T-helper 2 cell treated with Interferon-gamma antibody and Interleukin-4, amounts not matched to agents 5 μg/mL and 100 μg/mL, for 36 hours (primary cell): ENCODE data around the gene SLC1A2.

Source experiments
- DNase-seq: peaks from one replicate; pipeline ENCODE4 v3.0.0; 2021; ENCODE audit warnings: low spot score
- H3K27ac Mint-ChIP-seq: one replicate; pipeline ENCODE4 v1.8.0; 2021; ENCODE audit warnings: mild to moderate bottlenecking, mixed read lengths
- H3K27me3 Mint-ChIP-seq: one replicate; pipeline ENCODE4 v1.8.0; 2021; ENCODE audit warnings: low read depth, mixed read lengths
- H3K36me3 Mint-ChIP-seq: one replicate; pipeline ENCODE4 v1.8.0; 2021; ENCODE audit warnings: low read depth, mixed read lengths
- H3K4me1 Mint-ChIP-seq: one replicate; pipeline ENCODE4 v1.8.0; 2021; ENCODE audit warnings: low read depth, mixed read lengths
- H3K4me3 Mint-ChIP-seq: one replicate; pipeline ENCODE4 v1.8.0; 2022; ENCODE audit warnings: mild to moderate bottlenecking, moderate library complexity, mixed read lengths
- H3K9me3 Mint-ChIP-seq: one replicate; pipeline ENCODE4 v1.8.0; 2021; ENCODE audit warnings: mixed read lengths

SLC1A2 gene

GRCh38 chr11:35419184-35419829 is at the start of gene SLC1A2:
Gene SLC1A2 (minus strand): TSS chr11:35419558. CDS start chr11:35418966, 592 bp downstream.
- peaks cover 1% of the 10 kb centered on the region for H3K36me3 Mint-ChIP-seq
- DNase-seq, result no peak
- H3K27ac Mint-ChIP-seq, result no peak within 1 kb of the TSS
- peak within 1 kb of the TSS; percentile 57 for H3K4me3 Mint-ChIP-seq
- H3K27me3 Mint-ChIP-seq, result peaks cover 90% of the 10 kb centered on the region
- H3K4me1 Mint-ChIP-seq, result peaks cover 3% of the 10 kb centered on the region
- no peaks in the 10 kb centered on the region for H3K9me3 Mint-ChIP-seq

- H3K36me3 Mint-ChIP-seq, result no peaks in the 10 kb centered on the region
- peaks cover 17% of the 10 kb centered on the region for H3K27me3 Mint-ChIP-seq
- H3K27ac Mint-ChIP-seq, result no peak overlapping the region
- H3K9me3 Mint-ChIP-seq, result no peaks in the 10 kb centered on the region
- no peak overlapping the region for H3K4me3 Mint-ChIP-seq
- no peak for DNase-seq
- no peaks in the 10 kb centered on the region for H3K4me1 Mint-ChIP-seq
Measured at GRCh38 chr11:35466058-35466457, 46.7 kb upstream of the SLC1A2 start.

- no peaks in the 10 kb centered on the region for H3K36me3 Mint-ChIP-seq
- no peaks in the 10 kb centered on the region for H3K4me1 Mint-ChIP-seq
- no peaks in the 10 kb centered on the region for H3K9me3 Mint-ChIP-seq
- DNase-seq, result no peak
- H3K4me3 Mint-ChIP-seq, result no peak overlapping the region
- H3K27me3 Mint-ChIP-seq, result peaks cover 17% of the 10 kb centered on the region
- H3K27ac Mint-ChIP-seq, result no peak overlapping the region
Measured at GRCh38 chr11:35464308-35464707, 45.0 kb upstream of the SLC1A2 start.

GRCh38 chr11:35463331-35463751 is 44.0 kb upstream of the SLC1A2 start:
- Mint-ChIP-seq H3K27me3 (peaks cover 13% of the 10 kb centered on the region), H3K4me1 (no peaks in the 10 kb centered on the region), H3K9me3 (no peaks in the 10 kb centered on the region), H3K36me3 (no peaks in the 10 kb centered on the region), H3K4me3 (no peak overlapping the region), H3K27ac (no peak overlapping the region)
- DNase-seq, result no peak

GRCh38 chr11:35461917-35462538 is 42.7 kb upstream of the SLC1A2 start:
- Mint-ChIP-seq H3K9me3 (no peaks in the 10 kb centered on the region), H3K27me3 (peaks cover 10% of the 10 kb centered on the region), H3K4me1 (no peaks in the 10 kb centered on the region), H3K4me3 (no peak overlapping the region), H3K36me3 (no peaks in the 10 kb centered on the region), H3K27ac (no peak overlapping the region)
- no peak for DNase-seq

- H3K27me3 Mint-ChIP-seq, result peaks cover 9% of the 10 kb centered on the region
- H3K4me3 Mint-ChIP-seq, result no peak overlapping the region
- no peaks in the 10 kb centered on the region for H3K9me3 Mint-ChIP-seq
- DNase-seq, result no peak
- H3K36me3 Mint-ChIP-seq, result no peaks in the 10 kb centered on the region
- no peak overlapping the region for H3K27ac Mint-ChIP-seq
- no peaks in the 10 kb centered on the region for H3K4me1 Mint-ChIP-seq
Measured at GRCh38 chr11:35459489-35459888, 40.1 kb upstream of the SLC1A2 start.

- Mint-ChIP-seq H3K4me3 (no peak overlapping the region), H3K4me1 (no peaks in the 10 kb centered on the region)
- DNase-seq, result no peak
Measured at GRCh38 chr11:35458846-35459245, 39.5 kb upstream of the SLC1A2 start.

GRCh38 chr11:35454362-35454761 is 35.0 kb upstream of the SLC1A2 start:
- Mint-ChIP-seq H3K36me3 (no peaks in the 10 kb centered on the region), H3K27ac (no peak overlapping the region), H3K4me3 (no peak overlapping the region), H3K4me1 (no peaks in the 10 kb centered on the region), H3K9me3 (no peaks in the 10 kb centered on the region), H3K27me3 (peaks cover 17% of the 10 kb centered on the region)
- no peak for DNase-seq

More at GRCh38 chr11:35458846-35459245, 39.5 kb upstream of the SLC1A2 start:
- Mint-ChIP-seq H3K9me3 (no peaks in the 10 kb centered on the region), H3K36me3 (no peaks in the 10 kb centered on the region), H3K27me3 (peaks cover 7% of the 10 kb centered on the region), H3K27ac (no peak overlapping the region)

- H3K4me1 Mint-ChIP-seq, result no peaks in the 10 kb centered on the region
- H3K27ac Mint-ChIP-seq, result no peak overlapping the region
- no peak overlapping the region for H3K4me3 Mint-ChIP-seq
- H3K27me3 Mint-ChIP-seq, result peaks cover 33% of the 10 kb centered on the region
- H3K9me3 Mint-ChIP-seq, result no peaks in the 10 kb centered on the region
- DNase-seq, result no peak
- H3K36me3 Mint-ChIP-seq, result no peaks in the 10 kb centered on the region
Measured at GRCh38 chr11:35436581-35437250, 17.4 kb upstream of the SLC1A2 start.

- Mint-ChIP-seq H3K36me3 (no peaks in the 10 kb centered on the region), H3K4me3 (no peak overlapping the region), H3K27me3 (peaks cover 22% of the 10 kb centered on the region), H3K9me3 (no peaks in the 10 kb centered on the region), H3K4me1 (no peaks in the 10 kb centered on the region), H3K27ac (no peak overlapping the region)
- DNase-seq, result no peak
Measured at GRCh38 chr11:35433588-35433987, 14.2 kb upstream of the SLC1A2 start.

GRCh38 chr11:35432464-35432863 is 13.1 kb upstream of the SLC1A2 start:
- Mint-ChIP-seq H3K4me3 (no peak overlapping the region), H3K9me3 (no peaks in the 10 kb centered on the region), H3K36me3 (no peaks in the 10 kb centered on the region), H3K27ac (no peak overlapping the region), H3K4me1 (no peaks in the 10 kb centered on the region), H3K27me3 (peaks cover 24% of the 10 kb centered on the region)
- no peak for DNase-seq

- Mint-ChIP-seq H3K36me3 (no peaks in the 10 kb centered on the region), H3K27me3 (peaks cover 55% of the 10 kb centered on the region)
Measured at GRCh38 chr11:35427071-35427470, 7.7 kb upstream of the SLC1A2 start.

GRCh38 chr11:35426351-35426750 is 7.0 kb upstream of the SLC1A2 start:
- Mint-ChIP-seq H3K36me3 (no peaks in the 10 kb centered on the region), H3K4me3 (no peak overlapping the region), H3K27me3 (peaks cover 59% of the 10 kb centered on the region), H3K9me3 (no peaks in the 10 kb centered on the region), H3K4me1 (no peaks in the 10 kb centered on the region), H3K27ac (no peak overlapping the region)
- DNase-seq, result no peak

More at GRCh38 chr11:35427071-35427470, 7.7 kb upstream of the SLC1A2 start:
- no peaks in the 10 kb centered on the region for H3K9me3 Mint-ChIP-seq
- no peak overlapping the region for H3K4me3 Mint-ChIP-seq
- no peak for DNase-seq
- no peak overlapping the region for H3K27ac Mint-ChIP-seq
- no peaks in the 10 kb centered on the region for H3K4me1 Mint-ChIP-seq

GRCh38 chr11:35425603-35426212 is 6.3 kb upstream of the SLC1A2 start:
- H3K9me3 Mint-ChIP-seq, result no peaks in the 10 kb centered on the region
- no peak overlapping the region for H3K27ac Mint-ChIP-seq
- H3K36me3 Mint-ChIP-seq, result peaks cover 1% of the 10 kb centered on the region
- no peaks in the 10 kb centered on the region for H3K4me1 Mint-ChIP-seq
- H3K4me3 Mint-ChIP-seq, result no peak overlapping the region
- DNase-seq, result no peak
- H3K27me3 Mint-ChIP-seq, result peaks cover 65% of the 10 kb centered on the region
